Ovary (tissue), 9 donors: ENCODE measurements around the gene LAMC1. TPM values are rescaled to one million over a fixed set of nuclear protein-coding genes. Genes with fewer than 3 reads are reported as not detected.

ENCODE experiments used
- DNase-seq, 5 donors: peaks; one replicate each; pipeline ENCODE4 v3.0.0-alpha.2; 2019 to 2020
- H3K27ac ChIP-seq, 2 donors: fragments of 200-600 bp; one replicate each; pipeline versions ENCODE4 v1.5.1 to v1.8.0; 2019 to 2022
- H3K27me3 ChIP-seq: fragments of 200-600 bp; one replicate; pipeline ENCODE4 v1.8.0; 2022
- H3K36me3 ChIP-seq: fragments of 200-600 bp; sonication (generic); one replicate; pipeline ENCODE4 v1.5.1; 2019
- H3K4me1 ChIP-seq: one replicate; pipeline ENCODE4 v1.8.1; 2013; ENCODE audit warnings: mild to moderate bottlenecking, moderate library complexity; ENCODE audit not compliant: insufficient read depth
- H3K4me3 ChIP-seq: fragments of 200-600 bp; sonication (generic); one replicate; pipeline ENCODE4 v1.5.1; 2017
- H3K9me3 ChIP-seq, 2 donors: fragments of 200-600 bp in 1 of 2; sonication (generic) in 1 of 2; one replicate each; pipeline versions ENCODE4 v1.5.1 to v1.8.1; 2013 to 2019; ENCODE audit warnings: mild to moderate bottlenecking in 1 of 2, moderate library complexity in 1 of 2
- CTCF ChIP-seq, 3 donors: fragments of 450-650 bp in 2 of 3; fragments of 200-600 bp in 1 of 3; IDR thresholded peaks; one replicate each; pipeline versions ENCODE4 v1.5.1 to v1.8.0; 2016 to 2022; ENCODE audit warnings: antibody characterized with exemption in 3 of 3, mild to moderate bottlenecking in 1 of 3
- EP300 ChIP-seq: sonication (generic); formaldehyde crosslinking; IDR thresholded peaks from one replicate; pipeline ENCODE4 v1.6.1; 2017; ENCODE audit warnings: antibody characterized with exemption
- POLR2A ChIP-seq: fragments of 450-650 bp; IDR thresholded peaks from one replicate; pipeline ENCODE4 v1.6.1; 2017; ENCODE audit warnings: antibody characterized with exemption, mild to moderate bottlenecking, moderate library complexity
- WGBS, 3 donors: extraction: QIAGEN DNeasy Blood & Tissue Kit in 1 of 3; methylation state at CpG; one replicate each; pipeline versions ENCODE4 v1.1.5 to v1.1.7; 2013 to 2017; 5-methylcytosine and 5-hydroxymethylcytosine counted together
- intact Hi-C, 4 donors: fragments of 100-400 bp; cut with DNase I; formaldehyde crosslinking; loops; one replicate each; pipeline versions ENCODE4 v1.11.0 to v1.15.1; 2022 to 2023
- polyA plus RNA-seq, 2 donors: library from polyadenylated mRNA; stranded (reverse); fragments of 200-250 nt in 1 of 2; fragments of 350-450 nt in 1 of 2; fragmentation: Illumina TruSeq in 1 of 2; extraction: RNeasy Lipid Tissue Mini Kit (QIAGEN cat#74804) in 1 of 2; gene quantifications; one replicate each; pipeline ENCODE4 v1.2.3, GENCODE V29; 2013 to 2014
- total RNA-seq, 7 donors: library from RNA; depleted of rRNA in 2 of 7; stranded (reverse); fragments of >200 nt in 2 of 7; fragmentation: NEBNext Ultra II Directional in 3 of 7; extraction: Animal tissue kit (Norgen Biotek cat#: 25700) in 3 of 7; gene quantifications; one replicate each; pipeline versions ENCODE4 v1.1.0 to v1.2.4, GENCODE V29; 2016 to 2023
- donor health status: DM: no; HTN: no; CAD: no; lungs with moderate emphysema.
- donor health status: DM: no; HTN: no; CAD: no.
- donor health status: Bipolar disorder and iron deficiency.
- donor health status: DM: yes; HTN: yes; CAD: no.
- donor health status: DM: no; HTN: no; CAD: no.
- donor health status: DM: yes; HTN: yes; CAD: no.

LAMC1 gene
- total and polyA plus RNA-seq, 9 donors, result 51.3 to 205 (median 85.2) TPM

GRCh38 chr1:183004141-183004540, 19.1 kb upstream of the LAMC1 start:
- WGBS, 3 donors, result 94 to 100% (median 97%) methylated on average over 2 of the region's 2 CpGs

GRCh38 chr1:183011859-183012258, 11.4 kb upstream of the LAMC1 start:
- H3K4me3 ChIP-seq, result no peak overlapping the region
- TF ChIP-seq POLR2A (no peak), CTCF (IDR thresholded peaks at IDR 0.05) (no peak), EP300 (no peak)
- DNase-seq, result no peak
- H3K9me3 ChIP-seq, result no peaks in the 10 kb centered on the region
- no peak overlapping the region for H3K27ac ChIP-seq
- H3K27me3 ChIP-seq, result no peaks in the 10 kb centered on the region
- 18 to 56% (median 27%) methylated on average over 4 of the region's 4 CpGs for WGBS, 3 donors
- no peaks in the 10 kb centered on the region for H3K36me3 ChIP-seq
- intact Hi-C loops, result no loop called here
- H3K4me1 ChIP-seq, result no peaks in the 10 kb centered on the region

More at GRCh38 chr1:183004141-183004540, 19.1 kb upstream of the LAMC1 start:
- TF ChIP-seq CTCF (IDR thresholded peaks at IDR 0.05) (no peak), POLR2A (no peak), EP300 (no peak)
- no peak overlapping the region for H3K27ac ChIP-seq
- no peaks in the 10 kb centered on the region for H3K9me3 ChIP-seq
- no peaks in the 10 kb centered on the region for H3K36me3 ChIP-seq
- intact Hi-C loops, result no loop called here
- no peak for DNase-seq
- no peak overlapping the region for H3K4me3 ChIP-seq
- H3K4me1 ChIP-seq, result no peaks in the 10 kb centered on the region
- H3K27me3 ChIP-seq, result no peaks in the 10 kb centered on the region

GRCh38 chr1:183012301-183012994, 10.8 kb upstream of the LAMC1 start:
- 67 to 72% (median 71%) methylated on average over 6 of the region's 6 CpGs for WGBS, 3 donors
- intact Hi-C loops, result no loop called here
- Histone ChIP-seq H3K27ac (no peak overlapping the region), H3K4me3 (no peak overlapping the region), H3K9me3 (no peaks in the 10 kb centered on the region), H3K36me3 (no peaks in the 10 kb centered on the region), H3K4me1 (no peaks in the 10 kb centered on the region), H3K27me3 (no peaks in the 10 kb centered on the region)
- TF ChIP-seq POLR2A (no peak), EP300 (no peak), CTCF (IDR thresholded peaks at IDR 0.05) (no peak)
- no peak for DNase-seq

- intact Hi-C loops, result no loop called here
- Histone ChIP-seq H3K9me3 (no peaks in the 10 kb centered on the region), H3K4me3 (no peak overlapping the region), H3K27me3 (no peaks in the 10 kb centered on the region), H3K27ac (no peak overlapping the region), H3K36me3 (no peaks in the 10 kb centered on the region), H3K4me1 (peaks cover 2% of the 10 kb centered on the region)
- DNase-seq, result no peak
- WGBS, 3 donors, result 40 to 54% (median 45%) methylated on average over 3 of the region's 3 CpGs
- TF ChIP-seq CTCF (IDR thresholded peaks at IDR 0.05), result no peak
- TF ChIP-seq POLR2A, result no peak
- TF ChIP-seq EP300, result no peak
Measured at GRCh38 chr1:183019139-183019740, 4.0 kb upstream of the LAMC1 start.
